ENCODE measurements around the gene BTRC.

The BTRC gene

GRCh38 chr10:101331956-101332355 is 22.0 kb upstream of the BTRC start:
- TF ChIP-seq, protein P1, sequence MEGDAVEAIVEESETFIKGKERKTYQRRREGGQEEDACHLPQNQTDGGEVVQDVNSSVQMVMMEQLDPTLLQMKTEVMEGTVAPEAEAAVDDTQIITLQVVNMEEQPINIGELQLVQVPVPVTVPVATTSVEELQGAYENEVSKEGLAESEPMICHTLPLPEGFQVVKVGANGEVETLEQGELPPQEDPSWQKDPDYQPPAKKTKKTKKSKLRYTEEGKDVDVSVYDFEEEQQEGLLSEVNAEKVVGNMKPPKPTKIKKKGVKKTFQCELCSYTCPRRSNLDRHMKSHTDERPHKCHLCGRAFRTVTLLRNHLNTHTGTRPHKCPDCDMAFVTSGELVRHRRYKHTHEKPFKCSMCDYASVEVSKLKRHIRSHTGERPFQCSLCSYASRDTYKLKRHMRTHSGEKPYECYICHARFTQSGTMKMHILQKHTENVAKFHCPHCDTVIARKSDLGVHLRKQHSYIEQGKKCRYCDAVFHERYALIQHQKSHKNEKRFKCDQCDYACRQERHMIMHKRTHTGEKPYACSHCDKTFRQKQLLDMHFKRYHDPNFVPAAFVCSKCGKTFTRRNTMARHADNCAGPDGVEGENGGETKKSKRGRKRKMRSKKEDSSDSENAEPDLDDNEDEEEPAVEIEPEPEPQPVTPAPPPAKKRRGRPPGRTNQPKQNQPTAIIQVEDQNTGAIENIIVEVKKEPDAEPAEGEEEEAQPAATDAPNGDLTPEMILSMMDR (IDR thresholded peaks at IDR 0.05): no peak

DNA sequence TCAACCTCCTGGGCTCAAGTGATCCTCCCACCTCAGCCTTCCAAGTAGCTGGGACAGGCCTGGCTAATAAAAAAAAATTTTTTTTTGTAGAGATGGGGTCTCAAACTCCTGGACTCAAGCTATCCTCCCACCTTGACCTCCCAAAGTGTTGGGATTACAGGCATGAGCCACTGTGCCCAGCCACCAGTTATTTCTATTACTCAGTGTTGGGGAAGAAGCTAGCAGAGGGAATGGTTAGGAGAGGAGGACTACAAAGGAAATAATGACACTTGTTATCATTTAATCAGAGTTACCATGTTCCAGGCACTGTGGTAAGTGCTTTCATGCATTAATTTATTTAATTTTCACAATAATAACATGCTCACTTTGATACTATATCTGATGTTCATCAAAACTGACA is 17.6 kb upstream of the BTRC start:
- TF ChIP-seq, protein P1 (IDR thresholded peaks at IDR 0.05): no peak

DNA sequence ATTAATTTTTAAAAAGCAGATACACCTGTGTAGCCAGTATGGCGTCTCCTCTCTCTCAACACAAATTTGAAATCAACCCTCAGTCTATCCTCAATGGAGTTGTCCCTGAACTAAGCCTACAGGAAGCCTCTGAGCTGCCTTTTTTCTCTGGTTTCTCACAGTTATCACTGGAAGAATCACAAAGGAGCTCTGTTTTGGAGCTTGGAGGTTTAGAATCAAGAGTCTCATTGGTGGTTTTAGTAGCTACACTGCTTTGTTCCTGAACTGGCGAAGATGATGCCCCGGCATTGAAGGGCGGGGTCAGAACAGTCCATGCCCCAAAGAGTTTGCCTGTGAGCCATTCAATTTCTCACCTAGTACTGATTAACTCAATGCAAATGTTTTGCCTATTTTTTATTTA is 16.1 kb upstream of the BTRC start:
- TF ChIP-seq, protein P1 (IDR thresholded peaks at IDR 0.05): no peak

GRCh38 chr10:101341438-101341837 is 12.5 kb upstream of the BTRC start:
- TF ChIP-seq, protein P1 (IDR thresholded peaks at IDR 0.05): no peak

- TF ChIP-seq, protein P1 (IDR thresholded peaks at IDR 0.05): no peak
Observed at GRCh38 chr10:101346177-101346576, 7.8 kb upstream of the BTRC start.

DNA sequence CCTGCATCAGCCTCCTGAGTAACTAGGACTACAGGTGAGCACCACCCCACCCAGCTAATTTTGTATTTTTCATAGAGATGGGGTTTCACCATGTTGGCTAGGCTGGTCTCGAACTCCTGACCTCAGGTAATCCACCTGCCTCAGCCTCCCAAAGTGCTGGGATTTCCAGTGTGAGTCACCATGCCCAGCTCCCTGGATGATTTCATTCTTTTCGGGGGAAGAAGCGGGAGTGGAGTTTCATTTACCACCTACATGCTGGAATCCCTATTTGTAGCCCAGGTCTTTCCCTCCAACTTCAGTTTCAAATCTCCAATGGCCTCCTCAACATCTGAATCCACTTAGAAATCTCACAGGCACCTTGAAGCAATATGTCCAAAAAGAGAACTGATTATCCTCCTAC is 2.9 kb upstream of the BTRC start:
- TF ChIP-seq, protein P1 (IDR thresholded peaks at IDR 0.05): no peak

GRCh38 chr10:101351477-101351876 is 2.5 kb upstream of the BTRC start:
- TF ChIP-seq, protein P1 (IDR thresholded peaks at IDR 0.05): no peak

- TF ChIP-seq, protein P1 (IDR thresholded peaks at IDR 0.05): no peak
Observed at GRCh38 chr10:101354328-101355071, 535 bp downstream of the BTRC start.
